H1 (cell line): ENCODE results near the gene SASH3. TPM values are rescaled to one million over a fixed set of nuclear protein-coding genes. Genes with fewer than 3 reads are reported as not detected.

Source experiments
- CHD1 ChIP-seq: IDR thresholded peaks from 2 replicates; pipeline ENCODE4 v1.6.1; 2012; ENCODE audit warnings: low read depth, low read length, improper control_type of control experiment
- FOSL1 ChIP-seq: IDR thresholded peaks from 2 replicates; pipeline ENCODE4 v1.6.1; 2011; ENCODE audit warnings: mild to moderate bottlenecking, low read depth, low read length, moderate library complexity; ENCODE audit not compliant: insufficient read depth
- MAFK ChIP-seq: IDR thresholded peaks from 2 replicates; pipeline ENCODE4 v1.6.1; 2012; ENCODE audit warnings: low read depth, mild to moderate bottlenecking, improper control_type of control experiment, low read length
- PHF8 ChIP-seq: fragments of 200-600 bp; sonication (generic); conservative IDR thresholded peaks from 2 replicates; pipeline ENCODE4 v1.7.1; 2012; ENCODE audit warnings: low read depth, mild to moderate bottlenecking, inconsistent platforms, low read length, moderate library complexity
- SP2 ChIP-seq: IDR thresholded peaks from 2 replicates; pipeline ENCODE4 v1.6.1; 2012; ENCODE audit warnings: mild to moderate bottlenecking, low read length, inconsistent platforms
- TAF1 ChIP-seq: IDR thresholded peaks from 2 replicates; pipeline ENCODE4 v1.6.1; 2011; ENCODE audit warnings: mild to moderate bottlenecking, low read depth, low read length
- polyA plus RNA-seq, 7 experiments: library from polyadenylated mRNA; depleted of rRNA in 3 of 7; stranded (reverse) in 5 of 7; unstranded in 2 of 7; fragments of >200 nt in 5 of 7; fragments of 200-250 nt in 2 of 7; gene quantifications; 1 replicate in 5 of 7; 2 replicates in 1 of 7; 4 replicates in 1 of 7; pipeline versions ENCODE4 v1.2.1 to v1.2.3, GENCODE V29; 2011 to 2013; ENCODE audit warnings: missing spikeins in 2 of 7, mixed read lengths in 2 of 7
- total RNA-seq: library from RNA; stranded (reverse); fragmentation: NEBNext Ultra II Directional; extraction: Animal tissue kit (Norgen Biotek cat#: 25700); gene quantifications from 2 replicates; pipeline ENCODE4 v1.2.1, GENCODE V29; 2021
- TF ChIP-seq, protein P1 (sequence below), 3 experiments: IDR thresholded peaks; 1 replicate in 2 of 3; 2 replicates in 1 of 3; pipeline versions ENCODE4 v1.5.1 to v1.6.1; 2011; ENCODE audit warnings: low read length in 3 of 3, mild to moderate bottlenecking in 3 of 3, inconsistent platforms in 2 of 3, low read depth in 1 of 3, moderate library complexity in 1 of 3; ENCODE audit not compliant: insufficient read depth in 1 of 3; ENCODE audit errors: control extremely low read depth in 1 of 3

Gene SASH3
- total and polyA plus RNA-seq, 2 of the 8 experiments (the other 6 are each of a cell fraction or from before 2014, with no cell fraction given): not detected

DNA sequence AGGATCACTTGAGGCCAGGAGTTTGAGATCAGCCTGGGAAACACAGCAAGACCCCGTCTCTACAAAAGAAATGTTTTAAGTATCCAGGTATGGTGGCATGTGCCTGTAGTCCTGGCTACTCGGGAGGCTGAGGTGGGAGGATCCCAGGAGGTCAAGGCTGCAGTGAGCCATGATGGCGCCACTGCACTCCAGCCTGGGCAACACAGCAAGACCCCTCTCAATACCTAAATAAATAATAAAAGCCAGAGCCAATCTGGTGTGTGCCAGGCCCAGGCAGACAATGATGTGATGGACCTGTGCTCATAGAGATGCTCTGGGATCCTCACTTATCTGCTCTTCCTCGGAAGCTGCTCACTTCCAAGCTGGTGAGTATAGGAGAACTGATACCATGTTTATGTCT, 18.2 kb upstream of the SASH3 start (continued):
- TF ChIP-seq, protein P1, sequence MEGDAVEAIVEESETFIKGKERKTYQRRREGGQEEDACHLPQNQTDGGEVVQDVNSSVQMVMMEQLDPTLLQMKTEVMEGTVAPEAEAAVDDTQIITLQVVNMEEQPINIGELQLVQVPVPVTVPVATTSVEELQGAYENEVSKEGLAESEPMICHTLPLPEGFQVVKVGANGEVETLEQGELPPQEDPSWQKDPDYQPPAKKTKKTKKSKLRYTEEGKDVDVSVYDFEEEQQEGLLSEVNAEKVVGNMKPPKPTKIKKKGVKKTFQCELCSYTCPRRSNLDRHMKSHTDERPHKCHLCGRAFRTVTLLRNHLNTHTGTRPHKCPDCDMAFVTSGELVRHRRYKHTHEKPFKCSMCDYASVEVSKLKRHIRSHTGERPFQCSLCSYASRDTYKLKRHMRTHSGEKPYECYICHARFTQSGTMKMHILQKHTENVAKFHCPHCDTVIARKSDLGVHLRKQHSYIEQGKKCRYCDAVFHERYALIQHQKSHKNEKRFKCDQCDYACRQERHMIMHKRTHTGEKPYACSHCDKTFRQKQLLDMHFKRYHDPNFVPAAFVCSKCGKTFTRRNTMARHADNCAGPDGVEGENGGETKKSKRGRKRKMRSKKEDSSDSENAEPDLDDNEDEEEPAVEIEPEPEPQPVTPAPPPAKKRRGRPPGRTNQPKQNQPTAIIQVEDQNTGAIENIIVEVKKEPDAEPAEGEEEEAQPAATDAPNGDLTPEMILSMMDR (IDR thresholded peaks at IDR 0.05; ENCODE audit: control extremely low read depth in 1 of 3, insufficient read depth in 1 of 3, low read depth in 1 of 3, low read length in 3 of 3): no peak
- no peak for TF ChIP-seq TAF1
- TF ChIP-seq FOSL1: no peak
- no peak for TF ChIP-seq MAFK
- no peak for TF ChIP-seq SP2
- no peak for TF ChIP-seq PHF8
- TF ChIP-seq CHD1: no peak
